Astrocyte (in vitro differentiated cells and primary cell): ENCODE results near the gene RNF14. TPM values are rescaled to one million over a fixed set of nuclear protein-coding genes. Genes with fewer than 3 reads are reported as not detected.

ENCODE experiments used
- DNase-seq: peaks from one replicate; pipeline ENCODE4 v3.0.0-alpha.2; 2010; ENCODE audit warnings: low read depth
- FAIRE-seq: peaks from 2 replicates; lab custom pipeline; 2011; peaks lifted over from hg19 to GRCh38; lab: Jason Lieb, UNC
- H2AFZ ChIP-seq: 2 replicates; pipeline ENCODE4 v1.6.0; 2012; ENCODE audit warnings: low read depth, low read length, inconsistent platforms
- H3K27ac ChIP-seq: 2 replicates; pipeline ENCODE4 v1.5.1; 2011; ENCODE audit warnings: low read depth, low read length, inconsistent platforms
- H3K27me3 ChIP-seq: 2 replicates; pipeline ENCODE4 v1.6.0; 2011; ENCODE audit warnings: low read length, inconsistent platforms; ENCODE audit not compliant: insufficient read depth
- H3K36me3 ChIP-seq: 2 replicates; pipeline ENCODE4 v1.5.1; 2011; ENCODE audit warnings: low read length, inconsistent platforms; ENCODE audit not compliant: insufficient read depth
- H3K4me1 ChIP-seq: 2 replicates; pipeline ENCODE4 v1.5.1; 2011; ENCODE audit warnings: low read length, inconsistent platforms; ENCODE audit not compliant: insufficient read depth
- H3K4me2 ChIP-seq: 2 replicates; pipeline ENCODE4 v1.6.0; 2012; ENCODE audit warnings: low read length, inconsistent platforms
- H3K4me3 ChIP-seq: 2 replicates; pipeline ENCODE4 v1.5.1; 2011; ENCODE audit warnings: low read depth, mild to moderate bottlenecking, low read length, inconsistent platforms; ENCODE audit not compliant: insufficient read depth
- H3K79me2 ChIP-seq: 2 replicates; pipeline ENCODE4 v1.6.0; 2012; ENCODE audit warnings: mild to moderate bottlenecking, low read length, inconsistent platforms; ENCODE audit not compliant: insufficient read depth
- H3K9ac ChIP-seq: 2 replicates; pipeline ENCODE4 v1.6.0; 2012; ENCODE audit warnings: mild to moderate bottlenecking, low read length, inconsistent platforms
- H3K9me3 ChIP-seq: 2 replicates; pipeline ENCODE4 v1.5.1; 2012; ENCODE audit warnings: low read depth, mild to moderate bottlenecking, low read length, inconsistent platforms; ENCODE audit not compliant: insufficient read depth
- H4K20me1 ChIP-seq: 2 replicates; pipeline ENCODE4 v1.6.0; 2012; ENCODE audit warnings: low read length, inconsistent platforms; ENCODE audit not compliant: insufficient read depth
- H3K27ac Mint-ChIP-seq: one replicate; pipeline ENCODE4 v1.8.0; 2021; ENCODE audit warnings: mild to moderate bottlenecking, mixed read lengths; ENCODE audit not compliant: unreplicated experiment
- H3K27me3 Mint-ChIP-seq: one replicate; pipeline ENCODE4 v1.8.0; 2021; ENCODE audit warnings: low read depth, mixed read lengths; ENCODE audit not compliant: unreplicated experiment
- H3K36me3 Mint-ChIP-seq: one replicate; pipeline ENCODE4 v1.8.0; 2021; ENCODE audit warnings: low read depth, mixed read lengths; ENCODE audit not compliant: unreplicated experiment
- H3K4me1 Mint-ChIP-seq: one replicate; pipeline ENCODE4 v1.8.0; 2021; ENCODE audit warnings: low read depth, mixed read lengths; ENCODE audit not compliant: unreplicated experiment
- H3K4me3 Mint-ChIP-seq: one replicate; pipeline ENCODE4 v1.8.0; 2021; ENCODE audit warnings: mild to moderate bottlenecking, moderate library complexity, mixed read lengths; ENCODE audit not compliant: unreplicated experiment
- H3K9me3 Mint-ChIP-seq: one replicate; pipeline ENCODE4 v1.8.0; 2021; ENCODE audit warnings: mild to moderate bottlenecking, mixed read lengths; ENCODE audit not compliant: unreplicated experiment
- CTCF ChIP-seq: IDR thresholded peaks from 2 replicates; pipeline ENCODE4 v1.5.1; 2011; ENCODE audit warnings: low read depth, mild to moderate bottlenecking, inconsistent platforms, low read length, moderate library complexity; ENCODE audit not compliant: insufficient read depth
- EZH2 ChIP-seq: IDR thresholded peaks from 2 replicates; pipeline ENCODE4 v1.6.1; 2012; ENCODE audit warnings: mild to moderate bottlenecking, low read length, inconsistent platforms; ENCODE audit not compliant: insufficient read depth
- total RNA-seq: library from RNA; stranded (reverse); gene quantifications from 2 replicates; pipeline ENCODE4 v1.2.1, GENCODE V29; 2021

Gene RNF14
- total RNA-seq, 1 donor from 2014 or later = 105 TPM

GRCh38 chr5:142017832-142018427 lies 49.0 kb downstream of the RNF14 start:
- Histone ChIP-seq H3K4me2 (no peak overlapping the region), H3K79me2 (no peaks in the 10 kb centered on the region), H3K27me3 (peaks cover 11% of the 10 kb centered on the region), H3K4me1 (peaks cover 35% of the 10 kb centered on the region), H3K9me3 (peaks cover 3% of the 10 kb centered on the region), H3K9ac (no peak overlapping the region), H2AFZ (no peak overlapping the region), H3K4me3 (no peak overlapping the region), H3K27ac (no peak overlapping the region), H4K20me1 (no peaks in the 10 kb centered on the region), H3K36me3 (no peaks in the 10 kb centered on the region)
- H3K36me3 Mint-ChIP-seq = no peaks in the 10 kb centered on the region
- no peaks in the 10 kb centered on the region for H3K27me3 Mint-ChIP-seq
- H3K4me3 Mint-ChIP-seq = no peak overlapping the region
- no peaks in the 10 kb centered on the region for H3K9me3 Mint-ChIP-seq
- DNase-seq (peak; percentile 92), FAIRE-seq (no peak)
- H3K4me1 Mint-ChIP-seq = peaks cover 30% of the 10 kb centered on the region
- TF ChIP-seq EZH2 = no peak
- TF ChIP-seq CTCF = no peak
- no peak overlapping the region for H3K27ac Mint-ChIP-seq

- Histone ChIP-seq H3K9ac (no peak overlapping the region), H3K4me1 (peaks cover 23% of the 10 kb centered on the region), H3K4me3 (no peak overlapping the region), H3K9me3 (peaks cover 3% of the 10 kb centered on the region), H3K79me2 (no peaks in the 10 kb centered on the region), H3K4me2 (no peak overlapping the region), H2AFZ (no peak overlapping the region), H3K27me3 (peaks cover 11% of the 10 kb centered on the region), H4K20me1 (no peaks in the 10 kb centered on the region), H3K36me3 (no peaks in the 10 kb centered on the region), H3K27ac (no peak overlapping the region)
- DNase-seq (no peak), FAIRE-seq (no peak)
- Mint-ChIP-seq H3K9me3 (no peaks in the 10 kb centered on the region), H3K27ac (no peak overlapping the region), H3K36me3 (no peaks in the 10 kb centered on the region), H3K4me1 (peaks cover 18% of the 10 kb centered on the region), H3K27me3 (no peaks in the 10 kb centered on the region), H3K4me3 (no peak overlapping the region)
- no peak for TF ChIP-seq EZH2
- TF ChIP-seq CTCF = no peak
These were observed 51.3 kb downstream of the RNF14 start for GRCh38 chr5:142020122-142020659.

- Histone ChIP-seq H3K27me3 (peaks cover 13% of the 10 kb centered on the region), H3K79me2 (no peaks in the 10 kb centered on the region), H3K4me3 (no peak overlapping the region), H3K27ac (no peak overlapping the region), H3K4me1 (no peaks in the 10 kb centered on the region), H2AFZ (no peak overlapping the region), H3K9ac (no peak overlapping the region), H3K4me2 (no peak overlapping the region), H4K20me1 (no peaks in the 10 kb centered on the region), H3K9me3 (peaks cover 3% of the 10 kb centered on the region), H3K36me3 (no peaks in the 10 kb centered on the region)
- TF ChIP-seq CTCF (no peak), EZH2 (no peak)
- no peaks in the 10 kb centered on the region for H3K36me3 Mint-ChIP-seq
- FAIRE-seq (no peak), DNase-seq (no peak)
- no peak overlapping the region for H3K27ac Mint-ChIP-seq
- H3K4me3 Mint-ChIP-seq = no peak overlapping the region
- H3K27me3 Mint-ChIP-seq = no peaks in the 10 kb centered on the region
- H3K9me3 Mint-ChIP-seq = no peaks in the 10 kb centered on the region
- H3K4me1 Mint-ChIP-seq = peaks cover 2% of the 10 kb centered on the region
These were observed 54.9 kb downstream of the RNF14 start for GRCh38 chr5:142023836-142024235.
